A673 (cell line): Measurements from ENCODE around the gene PCDHA12. TPM values are rescaled to one million over a fixed set of nuclear protein-coding genes. Genes with fewer than 3 reads are reported as not detected.
A peak's percentile ranks its signal among the peaks of the same experiment; 100 is the strongest.
"Not testable (repeated sequence)": the region's sequence is repeated elsewhere in the genome, so short reads cannot be mapped to it uniquely, and the experiment has no call there.

Source experiments
- BruUV-seq: library from RNA; stranded (reverse); fragments of 400-500 nt; replicated peaks from 2 replicates; lab custom pipeline; 2021; lab: Mats Ljungman, UMichigan
- CTCF ChIA-PET: fragments of 300-600 bp; sonication (Branson Sonifier 250); formaldehyde crosslinking; loops from one replicate; lab custom pipeline; 2022; ENCODE audit warnings: antibody characterized with exemption; lab: Charles Lee
- POLR2A ChIA-PET: fragments of 300-600 bp; sonication (Branson Sonifier 250); formaldehyde crosslinking; loops from one replicate; lab custom pipeline; 2022; ENCODE audit warnings: antibody characterized with exemption; ENCODE audit not compliant: low non-redundant PET; lab: Charles Lee
- DNase-seq: peaks from one replicate; pipeline ENCODE4 v3.0.0-alpha.2; 2015; ENCODE audit warnings: low spot score
- H3K27ac ChIP-seq: fragments of 200-600 bp; sonication (generic); 2 replicates; pipeline ENCODE4 v1.5.1; 2016; ENCODE audit warnings: mixed run types, low read depth, mild to moderate bottlenecking, mixed read lengths, antibody characterized with exemption, low read length; ENCODE audit not compliant: poor library complexity, severe bottlenecking
- H3K27me3 ChIP-seq: fragments of 200-600 bp; sonication (generic); replicated peaks from 2 replicates; pipeline ENCODE4 v1.6.1; 2017; ENCODE audit warnings: mixed run types, low read depth, mild to moderate bottlenecking, mixed read lengths, antibody characterized with exemption, low read length; ENCODE audit not compliant: insufficient read depth, poor library complexity
- H3K36me3 ChIP-seq: fragments of 200-600 bp; sonication (generic); 2 replicates; pipeline ENCODE4 v1.6.1; 2016; ENCODE audit warnings: mixed run types, mild to moderate bottlenecking, mixed read lengths, antibody characterized with exemption, low read length; ENCODE audit not compliant: insufficient read depth, poor library complexity, severe bottlenecking
- H3K4me1 ChIP-seq: fragments of 200-600 bp; sonication (generic); 2 replicates; pipeline ENCODE4 v1.6.1; 2017; ENCODE audit warnings: mixed run types, mild to moderate bottlenecking, mixed read lengths, antibody characterized with exemption, low read length; ENCODE audit not compliant: insufficient read depth, poor library complexity, severe bottlenecking
- H3K4me3 ChIP-seq: fragments of 200-600 bp; sonication (generic); 2 replicates; pipeline ENCODE4 v1.5.1; 2016; ENCODE audit warnings: low read depth, mixed run types, mild to moderate bottlenecking, mixed read lengths, low read length; ENCODE audit not compliant: poor library complexity, severe bottlenecking
- H3K9me3 ChIP-seq: fragments of 200-600 bp; sonication (generic); 2 replicates; pipeline ENCODE4 v1.6.1; 2016; ENCODE audit warnings: mixed run types, low read depth, mild to moderate bottlenecking, mixed read lengths, antibody characterized with exemption, low read length; ENCODE audit not compliant: poor library complexity, severe bottlenecking
- CTCF ChIP-seq: fragments of 300-800, 200-600 bp; sonication (generic); conservative IDR thresholded peaks from 2 replicates; pipeline ENCODE4 v1.5.1; 2017; ENCODE audit warnings: low read depth, mild to moderate bottlenecking, antibody characterized with exemption, low read length, moderate library complexity, mixed read lengths
- EZH2 ChIP-seq: fragments of 200-600 bp; sonication (generic); IDR thresholded peaks from 2 replicates; pipeline ENCODE4 v1.6.1; 2017; ENCODE audit warnings: borderline replicate concordance, low read depth, mild to moderate bottlenecking, mixed read lengths, antibody characterized with exemption, low read length; ENCODE audit not compliant: poor library complexity, severe bottlenecking
- intact Hi-C: fragments of 100-400 bp; cut with micrococcal nuclease; formaldehyde crosslinking; loops from one replicate; pipeline ENCODE4 v1.10.0; 2022; ENCODE audit not compliant: unreplicated experiment
- total RNA-seq: library from RNA; stranded (reverse); gene quantifications from 2 replicates; pipeline ENCODE4 v1.2.3, GENCODE V29; 2021

PCDHA12 gene
- total RNA-seq, 1 experiment from 2014 or later, result 10.7 TPM

- H3K4me1 ChIP-seq, intact Hi-C loops, CTCF ChIA-PET, BruUV-seq, H3K9me3 ChIP-seq, H3K36me3 ChIP-seq, H3K27me3 ChIP-seq, POLR2A ChIA-PET, H3K4me3 ChIP-seq, H3K27ac ChIP-seq: not testable (repeated sequence)
- peak; percentile 21 for DNase-seq
- TF ChIP-seq CTCF, result 0 out of 2 replicates have a peak, but pooled peaks have one; percentile 11
Measured at GRCh38 chr5:140848139-140849102, 26.7 kb upstream of the PCDHA12 start, which contains the start of gene PCDHA9. PCDHA9 (plus strand) TSS chr5:140848382; CDS start chr5:140848496, 114 bp downstream.

- DNase-seq, H3K9me3 ChIP-seq, H3K36me3 ChIP-seq, H3K4me3 ChIP-seq, H3K27ac ChIP-seq, BruUV-seq, POLR2A ChIA-PET, CTCF ChIA-PET, H3K4me1 ChIP-seq, H3K27me3 ChIP-seq, intact Hi-C loops: not testable (repeated sequence)
Measured at GRCh38 chr5:140849831-140850634, 25.1 kb upstream of the PCDHA12 start.

- DNase-seq, result peak; percentile 79
- ChIA-PET CTCF (interaction anchor here (0.5 to 2.1 kb wide), 4 partner anchors 14 to 221 kb away, joined by 3 to 17 read pairs (median 9); partner anchors contain the start of gene PCDHA12), POLR2A (no interaction called here)
- TSS peak; percentile 62 for BruUV-seq
- TF ChIP-seq EZH2, result no peak
- peak; percentile 61 for TF ChIP-seq CTCF
- Histone ChIP-seq H3K27me3 (no peaks in the 10 kb centered on the region), H3K4me3 (peak within 1 kb of the TSS; percentile 63), H3K36me3 (no peaks in the 10 kb centered on the region), H3K9me3 (no peaks in the 10 kb centered on the region), H3K27ac (peak within 1 kb of the TSS; percentile 78), H3K4me1 (peaks cover 5% of the 10 kb centered on the region)
- intact Hi-C loops, result no loop called here
Measured at GRCh38 chr5:140855772-140856674, 19.1 kb upstream of the PCDHA12 start, which contains the start of gene PCDHA10. PCDHA10 (plus strand) TSS chr5:140855897; CDS start chr5:140856049, 152 bp downstream.
